Neural cell (in vitro differentiated cells): Measurements from ENCODE around the gene RIN1.

Source experiments
- CTCF ChIP-seq: fragments of 450-650 bp; IDR thresholded peaks from 2 replicates; pipeline ENCODE4 v1.5.1; 2014; ENCODE audit warnings: antibody characterized with exemption, mild to moderate bottlenecking, moderate library complexity; ENCODE audit not compliant: poor library complexity, severe bottlenecking
- RAD21 ChIP-seq: fragments of 450-650 bp; conservative IDR thresholded peaks from 2 replicates; pipeline ENCODE4 v1.6.1; 2014; ENCODE audit warnings: antibody characterized with exemption, mild to moderate bottlenecking, moderate library complexity

- TF ChIP-seq CTCF: no peak
- no peak for TF ChIP-seq RAD21
Observed at GRCh38 chr11:66311470-66311964, 24.7 kb downstream of the RIN1 start.
